ENCODE results near the gene GOLGA5. TPM values are rescaled to one million over a fixed set of nuclear protein-coding genes. Genes with fewer than 3 reads are reported as not detected.

The GOLGA5 gene
- total and polyA plus RNA-seq, 2 of the 8 experiments (the other 6 are each of a cell fraction or from before 2014, with no cell fraction given), result 13.0 to 25.4 TPM

DNA sequence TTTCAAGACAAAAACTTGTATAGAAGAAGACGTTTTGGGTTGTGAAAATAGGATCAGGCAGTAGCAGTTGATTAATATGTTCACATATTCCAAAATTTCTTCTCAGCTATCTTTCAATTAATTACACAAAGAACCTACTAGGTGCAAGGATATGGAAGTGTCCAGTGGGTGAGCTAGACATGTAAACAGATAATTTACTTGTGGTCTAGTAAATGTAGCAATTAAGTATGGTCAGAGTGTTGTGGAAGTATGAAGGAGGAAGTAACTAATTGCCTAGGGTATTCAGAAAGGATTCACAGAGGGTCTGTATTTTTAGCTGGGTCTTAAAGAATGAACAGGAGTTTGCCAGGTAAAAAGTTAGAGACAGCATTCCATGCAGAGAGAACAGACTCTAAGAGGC lies 5.9 kb downstream of the GOLGA5 start (continued):
- TF ChIP-seq, protein P1, sequence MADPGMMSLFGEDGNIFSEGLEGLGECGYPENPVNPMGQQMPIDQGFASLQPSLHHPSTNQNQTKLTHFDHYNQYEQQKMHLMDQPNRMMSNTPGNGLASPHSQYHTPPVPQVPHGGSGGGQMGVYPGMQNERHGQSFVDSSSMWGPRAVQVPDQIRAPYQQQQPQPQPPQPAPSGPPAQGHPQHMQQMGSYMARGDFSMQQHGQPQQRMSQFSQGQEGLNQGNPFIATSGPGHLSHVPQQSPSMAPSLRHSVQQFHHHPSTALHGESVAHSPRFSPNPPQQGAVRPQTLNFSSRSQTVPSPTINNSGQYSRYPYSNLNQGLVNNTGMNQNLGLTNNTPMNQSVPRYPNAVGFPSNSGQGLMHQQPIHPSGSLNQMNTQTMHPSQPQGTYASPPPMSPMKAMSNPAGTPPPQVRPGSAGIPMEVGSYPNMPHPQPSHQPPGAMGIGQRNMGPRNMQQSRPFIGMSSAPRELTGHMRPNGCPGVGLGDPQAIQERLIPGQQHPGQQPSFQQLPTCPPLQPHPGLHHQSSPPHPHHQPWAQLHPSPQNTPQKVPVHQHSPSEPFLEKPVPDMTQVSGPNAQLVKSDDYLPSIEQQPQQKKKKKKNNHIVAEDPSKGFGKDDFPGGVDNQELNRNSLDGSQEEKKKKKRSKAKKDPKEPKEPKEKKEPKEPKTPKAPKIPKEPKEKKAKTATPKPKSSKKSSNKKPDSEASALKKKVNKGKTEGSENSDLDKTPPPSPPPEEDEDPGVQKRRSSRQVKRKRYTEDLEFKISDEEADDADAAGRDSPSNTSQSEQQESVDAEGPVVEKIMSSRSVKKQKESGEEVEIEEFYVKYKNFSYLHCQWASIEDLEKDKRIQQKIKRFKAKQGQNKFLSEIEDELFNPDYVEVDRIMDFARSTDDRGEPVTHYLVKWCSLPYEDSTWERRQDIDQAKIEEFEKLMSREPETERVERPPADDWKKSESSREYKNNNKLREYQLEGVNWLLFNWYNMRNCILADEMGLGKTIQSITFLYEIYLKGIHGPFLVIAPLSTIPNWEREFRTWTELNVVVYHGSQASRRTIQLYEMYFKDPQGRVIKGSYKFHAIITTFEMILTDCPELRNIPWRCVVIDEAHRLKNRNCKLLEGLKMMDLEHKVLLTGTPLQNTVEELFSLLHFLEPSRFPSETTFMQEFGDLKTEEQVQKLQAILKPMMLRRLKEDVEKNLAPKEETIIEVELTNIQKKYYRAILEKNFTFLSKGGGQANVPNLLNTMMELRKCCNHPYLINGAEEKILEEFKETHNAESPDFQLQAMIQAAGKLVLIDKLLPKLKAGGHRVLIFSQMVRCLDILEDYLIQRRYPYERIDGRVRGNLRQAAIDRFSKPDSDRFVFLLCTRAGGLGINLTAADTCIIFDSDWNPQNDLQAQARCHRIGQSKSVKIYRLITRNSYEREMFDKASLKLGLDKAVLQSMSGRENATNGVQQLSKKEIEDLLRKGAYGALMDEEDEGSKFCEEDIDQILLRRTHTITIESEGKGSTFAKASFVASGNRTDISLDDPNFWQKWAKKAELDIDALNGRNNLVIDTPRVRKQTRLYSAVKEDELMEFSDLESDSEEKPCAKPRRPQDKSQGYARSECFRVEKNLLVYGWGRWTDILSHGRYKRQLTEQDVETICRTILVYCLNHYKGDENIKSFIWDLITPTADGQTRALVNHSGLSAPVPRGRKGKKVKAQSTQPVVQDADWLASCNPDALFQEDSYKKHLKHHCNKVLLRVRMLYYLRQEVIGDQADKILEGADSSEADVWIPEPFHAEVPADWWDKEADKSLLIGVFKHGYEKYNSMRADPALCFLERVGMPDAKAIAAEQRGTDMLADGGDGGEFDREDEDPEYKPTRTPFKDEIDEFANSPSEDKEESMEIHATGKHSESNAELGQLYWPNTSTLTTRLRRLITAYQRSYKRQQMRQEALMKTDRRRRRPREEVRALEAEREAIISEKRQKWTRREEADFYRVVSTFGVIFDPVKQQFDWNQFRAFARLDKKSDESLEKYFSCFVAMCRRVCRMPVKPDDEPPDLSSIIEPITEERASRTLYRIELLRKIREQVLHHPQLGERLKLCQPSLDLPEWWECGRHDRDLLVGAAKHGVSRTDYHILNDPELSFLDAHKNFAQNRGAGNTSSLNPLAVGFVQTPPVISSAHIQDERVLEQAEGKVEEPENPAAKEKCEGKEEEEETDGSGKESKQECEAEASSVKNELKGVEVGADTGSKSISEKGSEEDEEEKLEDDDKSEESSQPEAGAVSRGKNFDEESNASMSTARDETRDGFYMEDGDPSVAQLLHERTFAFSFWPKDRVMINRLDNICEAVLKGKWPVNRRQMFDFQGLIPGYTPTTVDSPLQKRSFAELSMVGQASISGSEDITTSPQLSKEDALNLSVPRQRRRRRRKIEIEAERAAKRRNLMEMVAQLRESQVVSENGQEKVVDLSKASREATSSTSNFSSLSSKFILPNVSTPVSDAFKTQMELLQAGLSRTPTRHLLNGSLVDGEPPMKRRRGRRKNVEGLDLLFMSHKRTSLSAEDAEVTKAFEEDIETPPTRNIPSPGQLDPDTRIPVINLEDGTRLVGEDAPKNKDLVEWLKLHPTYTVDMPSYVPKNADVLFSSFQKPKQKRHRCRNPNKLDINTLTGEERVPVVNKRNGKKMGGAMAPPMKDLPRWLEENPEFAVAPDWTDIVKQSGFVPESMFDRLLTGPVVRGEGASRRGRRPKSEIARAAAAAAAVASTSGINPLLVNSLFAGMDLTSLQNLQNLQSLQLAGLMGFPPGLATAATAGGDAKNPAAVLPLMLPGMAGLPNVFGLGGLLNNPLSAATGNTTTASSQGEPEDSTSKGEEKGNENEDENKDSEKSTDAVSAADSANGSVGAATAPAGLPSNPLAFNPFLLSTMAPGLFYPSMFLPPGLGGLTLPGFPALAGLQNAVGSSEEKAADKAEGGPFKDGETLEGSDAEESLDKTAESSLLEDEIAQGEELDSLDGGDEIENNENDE (IDR thresholded peaks at IDR 0.05; ENCODE audit: insufficient replicate concordance, low read length), result no peak
- TF ChIP-seq CHD1 (IDR thresholded peaks at IDR 0.05; ENCODE audit: low read depth, low read length) (no peak), BCL11A (IDR thresholded peaks at IDR 0.05; ENCODE audit: low read depth in 2 of 2, low read length in 2 of 2) (no peak), KDM5A (IDR thresholded peaks at IDR 0.05; ENCODE audit: low read length) (no peak), RXRA (IDR thresholded peaks at IDR 0.05; ENCODE audit: insufficient read depth, low read depth, low read length) (no peak), SP4 (IDR thresholded peaks at IDR 0.05; ENCODE audit: low read length) (no peak), JUN (IDR thresholded peaks at IDR 0.05; ENCODE audit: low read depth, low read length) (no peak), CBX8 (IDR thresholded peaks at IDR 0.05; ENCODE audit: borderline replicate concordance, low read depth, low read length) (no peak)
- TF ChIP-seq, protein P2, sequence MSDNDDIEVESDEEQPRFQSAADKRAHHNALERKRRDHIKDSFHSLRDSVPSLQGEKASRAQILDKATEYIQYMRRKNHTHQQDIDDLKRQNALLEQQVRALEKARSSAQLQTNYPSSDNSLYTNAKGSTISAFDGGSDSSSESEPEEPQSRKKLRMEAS (IDR thresholded peaks at IDR 0.05), result no peak
- TF ChIP-seq, protein P3, sequence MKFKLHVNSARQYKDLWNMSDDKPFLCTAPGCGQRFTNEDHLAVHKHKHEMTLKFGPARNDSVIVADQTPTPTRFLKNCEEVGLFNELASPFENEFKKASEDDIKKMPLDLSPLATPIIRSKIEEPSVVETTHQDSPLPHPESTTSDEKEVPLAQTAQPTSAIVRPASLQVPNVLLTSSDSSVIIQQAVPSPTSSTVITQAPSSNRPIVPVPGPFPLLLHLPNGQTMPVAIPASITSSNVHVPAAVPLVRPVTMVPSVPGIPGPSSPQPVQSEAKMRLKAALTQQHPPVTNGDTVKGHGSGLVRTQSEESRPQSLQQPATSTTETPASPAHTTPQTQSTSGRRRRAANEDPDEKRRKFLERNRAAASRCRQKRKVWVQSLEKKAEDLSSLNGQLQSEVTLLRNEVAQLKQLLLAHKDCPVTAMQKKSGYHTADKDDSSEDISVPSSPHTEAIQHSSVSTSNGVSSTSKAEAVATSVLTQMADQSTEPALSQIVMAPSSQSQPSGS (IDR thresholded peaks at IDR 0.05; ENCODE audit: low read length), result no peak
